ENCODE results near the gene SYTL5.

SYTL5 gene

DNA sequence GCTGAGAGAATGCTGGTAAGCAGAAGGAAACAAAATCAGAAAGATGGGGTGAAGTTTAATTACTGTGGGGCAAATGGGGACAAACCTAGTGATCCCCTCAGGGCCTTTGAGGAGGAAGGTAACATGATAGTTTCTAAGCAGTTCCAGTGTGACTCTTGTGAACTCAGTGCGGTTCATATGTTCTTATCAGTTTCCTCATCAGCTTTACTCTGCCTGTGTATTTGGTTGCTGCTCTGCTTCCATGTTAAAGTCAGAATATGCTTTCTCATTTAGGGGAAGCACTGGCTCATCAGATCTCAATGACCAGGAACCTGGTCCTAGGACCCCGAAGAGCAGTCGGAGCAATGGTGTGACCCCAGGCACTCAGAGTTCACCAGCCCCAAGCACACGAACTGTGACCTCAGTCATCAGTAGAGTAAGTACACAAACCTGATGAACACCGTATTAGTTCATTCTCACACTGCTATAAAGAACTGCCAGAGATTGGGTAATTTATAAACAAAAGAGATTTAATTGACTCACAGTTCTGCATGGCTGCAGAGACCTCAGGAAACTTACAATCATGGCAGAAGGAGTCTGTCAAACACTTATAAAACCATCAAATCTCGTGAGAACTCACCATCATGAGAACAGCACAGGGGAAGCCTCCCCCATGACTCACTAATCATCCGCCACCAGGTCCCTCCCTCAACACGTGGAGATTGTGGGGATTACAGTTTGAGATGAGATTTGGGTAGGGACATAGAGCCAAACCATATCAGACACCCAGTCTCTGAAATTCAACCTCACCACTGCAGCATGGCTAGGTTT lies 83.0 kb downstream of the SYTL5 start:
- Mint-ChIP-seq H3K9me3 (no peaks in the 10 kb centered on the region), H3K27ac (no peak overlapping the region), H3K4me1 (no peaks in the 10 kb centered on the region), H3K27me3 (no peaks in the 10 kb centered on the region), H3K36me3 (no peaks in the 10 kb centered on the region), H3K4me3 (no peak overlapping the region)
- CTCF ChIA-PET: no interaction called here
- no peak for DNase-seq

DNA sequence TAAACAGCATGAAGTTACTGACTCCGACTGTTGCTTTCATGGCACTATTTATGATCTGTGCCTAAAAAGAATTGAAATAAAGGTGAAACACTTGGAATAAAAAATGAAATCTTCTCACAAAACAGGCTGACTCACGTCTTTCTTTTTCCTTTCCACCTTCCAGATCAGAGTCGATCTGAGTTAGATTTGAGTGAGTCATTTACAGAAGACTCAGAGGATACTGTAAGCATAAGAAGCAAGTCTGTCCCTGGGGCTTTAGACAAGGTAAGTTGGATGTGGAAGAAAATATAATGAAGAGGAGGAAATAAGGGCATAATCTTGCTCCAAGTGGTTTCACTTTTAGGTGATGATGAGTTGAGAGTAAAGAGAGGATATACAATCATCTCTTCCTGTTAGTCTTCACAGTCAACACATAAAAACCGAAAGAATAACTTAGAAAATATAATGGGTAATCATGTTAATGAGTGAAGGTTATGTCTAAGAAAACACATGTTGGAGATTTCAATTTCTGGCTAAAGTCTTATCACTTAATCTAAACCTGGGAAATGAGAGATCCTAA lies 89.7 kb downstream of the SYTL5 start:
- CTCF ChIA-PET: no interaction called here
- no peaks in the 10 kb centered on the region for H3K36me3 Mint-ChIP-seq
- no peak for DNase-seq
- no peak overlapping the region for H3K4me3 Mint-ChIP-seq
- no peaks in the 10 kb centered on the region for H3K9me3 Mint-ChIP-seq
- H3K4me1 Mint-ChIP-seq: no peaks in the 10 kb centered on the region
- no peak overlapping the region for H3K27ac Mint-ChIP-seq
- no peaks in the 10 kb centered on the region for H3K27me3 Mint-ChIP-seq

DNA sequence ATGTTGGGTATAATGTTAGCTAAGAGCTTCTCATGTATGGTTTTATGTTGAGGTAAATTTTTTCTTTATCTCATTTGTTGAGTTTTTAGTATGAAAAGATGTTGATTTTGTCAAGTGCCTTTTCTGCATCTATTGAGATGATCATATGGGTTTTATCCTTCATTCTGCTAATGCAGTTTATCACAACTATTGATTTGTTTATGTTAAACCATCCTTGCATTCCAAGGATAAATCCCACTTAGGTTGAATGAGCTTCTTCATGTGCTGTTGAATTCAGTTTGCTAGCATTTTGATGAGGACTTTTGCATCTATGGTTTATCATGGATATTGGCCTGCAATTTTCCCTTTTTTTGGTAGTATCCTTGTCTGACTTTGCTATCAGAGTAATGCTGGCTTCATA lies 93.3 kb downstream of the SYTL5 start:
- Mint-ChIP-seq H3K4me3 (no peak overlapping the region), H3K27me3 (no peaks in the 10 kb centered on the region), H3K9me3 (no peaks in the 10 kb centered on the region), H3K27ac (no peak overlapping the region), H3K36me3 (no peaks in the 10 kb centered on the region), H3K4me1 (no peaks in the 10 kb centered on the region)
- CTCF ChIA-PET: no interaction called here
- no peak for DNase-seq

DNA sequence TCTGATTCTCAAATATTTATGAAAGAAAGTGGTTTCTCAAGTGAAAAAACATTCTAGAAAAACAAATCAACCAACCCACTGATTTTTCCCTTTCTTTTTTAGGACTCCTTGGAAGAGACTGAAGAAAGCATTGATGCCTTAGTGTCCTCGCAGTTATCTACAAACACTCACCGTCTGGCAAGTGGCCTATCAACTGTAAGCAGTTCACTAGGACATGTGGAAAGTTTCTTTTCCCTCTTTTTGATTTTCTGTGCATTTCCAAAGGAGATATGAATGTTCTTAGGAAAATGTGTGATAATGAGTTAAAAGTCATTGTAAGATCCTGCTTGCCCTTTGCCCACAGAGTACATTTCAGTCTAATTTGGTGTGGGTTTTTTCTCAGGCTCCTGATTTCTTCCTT lies 95.9 kb downstream of the SYTL5 start:
- Mint-ChIP-seq H3K36me3 (no peaks in the 10 kb centered on the region), H3K27ac (no peak overlapping the region), H3K4me1 (no peaks in the 10 kb centered on the region), H3K9me3 (no peaks in the 10 kb centered on the region), H3K4me3 (no peak overlapping the region), H3K27me3 (no peaks in the 10 kb centered on the region)
- CTCF ChIA-PET: no interaction called here
- no peak for DNase-seq

DNA sequence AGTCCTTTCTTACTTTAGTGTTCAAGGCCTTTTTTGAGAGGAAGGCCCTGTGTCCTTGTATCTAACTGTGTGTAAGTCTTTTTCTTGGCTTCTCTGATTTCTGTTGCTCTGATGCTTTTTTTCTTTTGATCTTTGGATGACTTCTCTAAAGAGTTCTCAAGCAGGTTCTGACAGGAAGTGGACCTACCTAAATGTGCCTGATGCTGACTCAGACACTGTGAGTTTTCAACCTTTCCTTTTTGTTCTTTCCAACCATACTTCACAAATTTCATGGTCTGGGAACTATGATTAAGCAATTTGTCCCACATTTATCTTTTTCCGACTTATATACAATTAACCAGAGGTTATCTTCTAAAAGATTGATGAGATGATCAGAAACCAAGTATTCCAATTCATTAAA lies 96.5 kb downstream of the SYTL5 start:
- no peaks in the 10 kb centered on the region for H3K4me1 Mint-ChIP-seq
- H3K36me3 Mint-ChIP-seq: no peaks in the 10 kb centered on the region
- H3K27me3 Mint-ChIP-seq: no peaks in the 10 kb centered on the region
- no peak overlapping the region for H3K4me3 Mint-ChIP-seq
- no peaks in the 10 kb centered on the region for H3K9me3 Mint-ChIP-seq
- CTCF ChIA-PET: no interaction called here
- no peak for DNase-seq
- H3K27ac Mint-ChIP-seq: no peak overlapping the region

DNA sequence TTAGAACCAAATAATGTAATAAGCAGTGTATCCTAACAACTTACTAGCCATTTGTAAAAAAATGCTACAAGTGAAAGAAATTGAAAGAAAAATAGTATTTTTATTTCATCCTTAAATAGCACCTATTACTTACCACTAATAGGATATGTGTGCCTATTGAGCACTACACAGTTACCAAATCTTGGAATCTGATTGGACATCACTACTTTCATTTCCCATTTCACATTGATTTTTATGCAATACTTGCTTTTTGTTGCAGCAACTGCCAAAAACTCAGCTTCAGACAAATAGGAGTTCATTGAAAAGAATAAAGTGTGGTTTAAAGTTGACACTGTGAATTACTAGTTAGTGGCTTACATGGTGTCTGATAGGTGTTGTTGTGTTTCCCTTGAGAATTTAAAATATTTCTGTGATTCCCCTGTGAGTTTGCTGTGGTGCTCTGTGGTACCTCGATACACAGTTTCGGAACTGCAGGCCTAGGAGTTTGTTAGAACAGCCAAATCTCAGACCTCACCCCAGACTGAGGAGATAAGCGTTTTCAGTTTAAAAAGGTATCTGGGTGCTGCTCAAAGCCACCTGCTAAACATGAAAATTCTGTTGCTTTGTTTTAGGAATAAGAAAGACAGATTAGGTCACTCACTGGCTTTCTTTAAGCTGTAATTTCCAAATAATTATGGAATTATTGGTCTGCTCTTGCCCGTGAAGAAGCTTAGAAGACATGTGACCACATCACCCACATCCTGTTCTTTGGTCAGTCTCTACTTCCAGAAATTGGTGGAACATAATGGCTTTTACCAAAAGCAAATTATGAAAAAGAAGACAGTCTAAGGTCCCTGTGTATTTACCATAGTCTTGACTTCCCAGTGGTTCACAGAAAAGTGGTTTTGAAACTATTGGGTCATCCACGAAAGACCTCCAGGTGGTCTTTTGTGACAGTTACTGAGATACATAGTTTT lies 97.8 kb downstream of the SYTL5 start:
- Mint-ChIP-seq H3K27ac (no peak overlapping the region), H3K4me1 (no peaks in the 10 kb centered on the region), H3K36me3 (no peaks in the 10 kb centered on the region), H3K27me3 (no peaks in the 10 kb centered on the region), H3K9me3 (no peaks in the 10 kb centered on the region), H3K4me3 (no peak overlapping the region)
- no peak for DNase-seq
- CTCF ChIA-PET: no interaction called here

DNA sequence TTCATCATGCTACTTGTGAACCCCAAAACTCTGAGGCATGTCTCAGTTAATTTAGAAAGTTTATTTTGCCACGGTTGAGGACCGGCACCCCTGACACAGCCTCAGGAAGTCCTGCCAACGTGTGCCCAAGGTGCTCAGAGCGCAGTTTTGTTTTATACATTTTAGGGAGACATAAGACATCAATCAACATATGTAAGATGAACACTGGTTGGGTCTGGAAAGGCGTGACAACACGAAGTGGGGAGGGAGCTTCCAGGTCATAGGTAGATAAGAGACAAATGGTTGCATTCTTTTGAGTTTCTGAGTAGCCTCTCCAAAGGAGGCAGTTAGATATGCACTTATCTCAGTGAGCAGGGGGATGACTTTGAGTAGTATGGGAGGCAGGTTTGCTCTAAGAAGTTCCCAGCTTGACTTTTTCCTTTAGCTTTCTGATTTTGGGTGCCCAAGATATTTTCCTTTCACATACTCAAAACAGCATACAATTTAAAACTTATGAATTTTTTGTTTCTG lies 98.9 kb downstream of the SYTL5 start:
- Mint-ChIP-seq H3K27ac (no peak overlapping the region), H3K4me3 (no peak overlapping the region), H3K4me1 (no peaks in the 10 kb centered on the region), H3K9me3 (no peaks in the 10 kb centered on the region), H3K36me3 (no peaks in the 10 kb centered on the region), H3K27me3 (no peaks in the 10 kb centered on the region)
- CTCF ChIA-PET: no interaction called here
- no peak for DNase-seq

DNA sequence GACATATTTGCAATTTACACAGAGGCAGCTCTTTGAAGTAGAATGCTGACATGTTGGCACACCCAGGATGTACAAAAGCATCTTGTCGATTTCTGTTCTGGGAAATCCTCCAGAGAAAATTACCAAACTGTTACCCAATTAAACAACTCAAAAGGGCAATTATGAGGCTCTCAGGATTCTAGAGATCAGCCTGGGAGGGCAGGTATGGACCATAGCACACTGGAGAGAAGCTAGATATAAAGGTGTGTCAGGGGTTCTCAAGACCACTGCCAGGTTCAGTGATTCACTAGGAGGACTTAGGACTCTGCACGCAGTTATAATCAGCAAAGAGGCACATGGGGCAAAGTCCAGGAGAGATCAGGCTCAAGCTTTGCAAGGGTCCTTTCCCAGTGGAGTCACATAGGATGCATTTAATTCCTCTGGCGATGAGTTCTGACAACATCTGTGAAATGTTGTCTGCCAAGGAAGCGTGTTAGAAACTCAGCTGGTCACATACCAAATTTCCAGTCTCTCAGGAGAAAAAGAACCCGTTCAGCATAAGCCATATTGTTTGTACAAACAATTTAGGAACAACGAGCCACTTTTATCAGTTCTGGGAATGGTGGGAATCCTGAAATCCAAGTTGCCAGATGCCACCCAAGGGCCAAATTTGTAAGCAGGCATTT lies 100.8 kb downstream of the SYTL5 start:
- CTCF ChIA-PET: no interaction called here
- Mint-ChIP-seq H3K27me3 (no peaks in the 10 kb centered on the region), H3K27ac (no peak overlapping the region), H3K9me3 (no peaks in the 10 kb centered on the region), H3K4me1 (no peaks in the 10 kb centered on the region), H3K4me3 (no peak overlapping the region), H3K36me3 (no peaks in the 10 kb centered on the region)
- DNase-seq: no peak

DNA sequence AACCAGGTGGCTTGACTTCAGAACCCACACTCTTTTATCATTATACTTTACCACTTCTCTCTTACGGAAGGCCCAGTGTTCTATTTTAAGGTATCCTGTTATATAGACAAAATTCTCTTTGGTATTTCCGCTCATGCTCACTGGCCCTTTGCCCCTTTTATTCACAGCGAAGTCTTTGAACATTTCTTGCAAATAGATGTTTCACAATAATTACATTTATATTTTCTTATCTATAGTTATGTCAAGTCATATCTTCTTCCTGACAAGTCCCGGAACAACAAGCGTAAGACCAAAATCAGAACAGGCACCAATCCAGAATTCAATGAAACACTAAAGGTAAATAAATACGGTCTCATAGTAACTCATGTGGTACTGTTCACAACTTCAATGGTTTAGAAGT lies 102.0 kb downstream of the SYTL5 start:
- CTCF ChIA-PET: no interaction called here
- H3K4me1 Mint-ChIP-seq: no peaks in the 10 kb centered on the region
- H3K36me3 Mint-ChIP-seq: no peaks in the 10 kb centered on the region
- H3K27ac Mint-ChIP-seq: no peak overlapping the region
- no peaks in the 10 kb centered on the region for H3K27me3 Mint-ChIP-seq
- H3K9me3 Mint-ChIP-seq: no peaks in the 10 kb centered on the region
- no peak overlapping the region for H3K4me3 Mint-ChIP-seq
- no peak for DNase-seq

DNA sequence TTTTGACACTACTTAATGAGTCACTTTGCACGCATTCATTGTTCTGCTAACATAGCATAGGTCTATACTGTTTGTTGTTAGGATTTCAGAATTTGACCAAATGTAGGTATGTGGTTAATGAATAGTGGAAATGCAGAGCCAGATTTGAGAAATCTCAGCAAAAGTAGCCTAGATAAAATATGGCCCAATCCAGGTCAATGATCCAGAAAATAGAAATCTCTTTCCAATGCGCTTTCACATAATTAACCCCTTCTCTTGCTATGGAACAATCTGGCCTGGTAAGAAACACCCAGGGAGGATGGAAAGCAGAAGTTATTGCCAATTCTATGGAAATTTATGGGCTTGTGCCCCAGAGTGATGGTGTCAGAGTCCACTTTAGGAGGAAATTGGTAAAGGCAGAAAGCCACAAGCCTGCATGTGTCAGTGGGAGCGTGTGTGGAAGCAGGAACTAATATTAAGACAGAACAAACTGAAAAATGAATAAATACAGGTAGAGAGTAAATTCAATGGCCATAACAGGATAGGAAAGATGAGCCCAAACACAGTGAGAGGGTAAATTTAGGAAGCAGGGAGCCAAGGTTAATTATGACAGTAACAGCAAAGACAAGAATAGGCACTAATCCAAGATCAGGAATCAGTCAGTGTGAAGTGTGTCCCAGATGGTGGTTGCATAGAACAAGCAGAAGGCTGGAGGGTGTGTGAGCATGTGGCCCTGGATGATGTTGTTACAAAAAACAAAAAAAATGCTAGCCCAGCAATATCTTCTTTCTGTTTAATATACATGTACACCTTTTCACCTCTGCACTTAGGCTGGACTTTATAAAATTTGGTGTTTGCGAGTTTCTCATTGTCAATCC lies 102.9 kb downstream of the SYTL5 start:
- Mint-ChIP-seq H3K36me3 (no peaks in the 10 kb centered on the region), H3K4me1 (no peaks in the 10 kb centered on the region), H3K4me3 (no peak overlapping the region), H3K27ac (no peak overlapping the region), H3K9me3 (no peaks in the 10 kb centered on the region), H3K27me3 (no peaks in the 10 kb centered on the region)
- DNase-seq: no peak
- CTCF ChIA-PET: no interaction called here

DNA sequence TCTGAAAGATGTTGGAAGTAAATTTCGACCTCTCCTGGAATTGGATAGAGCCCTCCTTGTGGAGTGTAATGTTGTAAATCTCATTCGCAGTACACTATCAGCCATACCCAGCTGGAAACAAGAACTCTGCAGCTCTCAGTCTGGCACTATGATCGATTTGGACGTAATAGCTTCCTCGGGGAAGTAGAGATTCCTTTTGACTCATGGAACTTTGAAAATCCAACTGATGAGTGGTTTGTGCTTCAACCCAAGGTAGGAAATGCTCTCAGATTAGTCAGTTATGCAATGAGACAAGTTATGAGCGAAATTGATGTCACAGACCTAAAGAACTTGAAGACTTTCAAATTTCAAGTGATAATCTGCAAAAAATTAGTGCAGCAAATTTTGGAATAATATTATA lies 103.9 kb downstream of the SYTL5 start:
- no peak overlapping the region for H3K27ac Mint-ChIP-seq
- H3K9me3 Mint-ChIP-seq: no peaks in the 10 kb centered on the region
- no peak for DNase-seq
- H3K27me3 Mint-ChIP-seq: no peaks in the 10 kb centered on the region
- H3K4me3 Mint-ChIP-seq: no peak overlapping the region
- H3K4me1 Mint-ChIP-seq: no peaks in the 10 kb centered on the region
- CTCF ChIA-PET: no interaction called here
- H3K36me3 Mint-ChIP-seq: no peaks in the 10 kb centered on the region

DNA sequence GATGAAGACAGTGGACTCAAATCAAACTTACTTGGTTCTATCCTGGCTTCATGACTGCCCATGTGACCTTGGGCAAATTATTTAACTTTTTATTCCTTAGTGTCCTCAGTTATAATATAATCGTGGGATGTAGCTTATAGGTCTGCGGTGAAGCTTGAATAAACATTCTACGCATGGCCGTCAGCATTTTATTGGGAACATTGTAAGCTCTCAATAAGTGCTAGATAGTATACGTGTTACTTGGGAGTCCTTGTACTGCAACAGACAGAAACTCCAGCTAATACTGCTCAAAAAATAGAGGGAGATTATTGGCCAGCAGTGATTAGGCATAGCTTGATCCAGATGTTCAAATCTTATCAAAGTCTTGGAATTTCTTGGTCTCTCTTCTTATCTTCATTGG lies 104.8 kb downstream of the SYTL5 start:
- Mint-ChIP-seq H3K9me3 (no peaks in the 10 kb centered on the region), H3K27me3 (no peaks in the 10 kb centered on the region), H3K36me3 (no peaks in the 10 kb centered on the region), H3K4me1 (no peaks in the 10 kb centered on the region), H3K4me3 (no peak overlapping the region), H3K27ac (no peak overlapping the region)
- CTCF ChIA-PET: no interaction called here
- DNase-seq: no peak

DNA sequence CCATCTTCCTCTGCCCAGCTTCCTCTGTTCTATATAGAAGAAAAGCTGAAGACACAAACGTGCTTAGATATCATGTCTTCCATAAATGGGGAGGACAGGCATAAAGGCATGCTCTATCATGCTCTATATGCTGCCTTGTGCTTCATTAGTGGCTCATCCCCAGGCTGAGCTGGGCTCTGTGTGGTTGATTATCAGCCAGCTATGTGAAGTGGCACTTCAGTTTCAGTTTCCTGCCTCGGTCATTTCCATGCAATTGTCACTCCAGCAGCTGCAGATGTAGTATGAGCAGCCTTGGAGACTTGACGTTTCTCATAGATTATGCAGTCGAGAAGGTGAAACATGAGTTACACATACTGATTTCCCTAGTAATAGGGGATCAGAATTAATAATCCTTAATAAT lies 106.2 kb downstream of the SYTL5 start:
- Mint-ChIP-seq H3K36me3 (no peaks in the 10 kb centered on the region), H3K27me3 (no peaks in the 10 kb centered on the region), H3K27ac (no peak overlapping the region), H3K4me3 (no peak overlapping the region), H3K9me3 (no peaks in the 10 kb centered on the region), H3K4me1 (no peaks in the 10 kb centered on the region)
- DNase-seq: no peak
- CTCF ChIA-PET: no interaction called here

DNA sequence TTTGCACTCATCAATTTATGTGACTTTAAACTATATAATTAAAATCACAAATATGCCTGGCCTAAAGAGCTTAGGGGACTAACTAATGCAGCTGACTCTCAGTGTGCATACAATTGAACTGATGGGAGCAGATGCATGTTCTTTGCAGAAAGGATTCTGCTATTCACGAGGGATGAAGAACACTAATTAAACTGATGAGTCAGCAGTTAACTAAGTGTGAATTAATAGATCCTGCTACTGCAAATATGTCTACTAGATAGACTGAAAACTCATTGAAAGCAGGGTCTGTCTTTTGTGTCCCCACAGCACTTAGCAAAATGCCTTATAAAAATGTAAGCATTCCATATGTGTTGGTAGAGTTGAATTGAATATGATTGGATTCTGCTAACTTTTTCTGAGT lies 110.4 kb downstream of the SYTL5 start:
- H3K27me3 Mint-ChIP-seq: no peaks in the 10 kb centered on the region
- no peak overlapping the region for H3K4me3 Mint-ChIP-seq
- H3K27ac Mint-ChIP-seq: no peak overlapping the region
- CTCF ChIA-PET: no interaction called here
- H3K4me1 Mint-ChIP-seq: no peaks in the 10 kb centered on the region
- no peaks in the 10 kb centered on the region for H3K9me3 Mint-ChIP-seq
- no peaks in the 10 kb centered on the region for H3K36me3 Mint-ChIP-seq
- DNase-seq: no peak

All from activated naive CD4-positive, alpha-beta T cell treated with anti-CD3 and anti-CD28 coated beads, Interleukin-2, amount 10 ng/mL, durations not matched to agents 7 days and 5 days (primary cell).